GM12878 (cell line): ENCODE data around the gene MUC12. TPM values are rescaled to one million over a fixed set of nuclear protein-coding genes. Genes with fewer than 3 reads are reported as not detected.
"Not testable (repeated sequence)": the region's sequence is repeated elsewhere in the genome, so short reads cannot be mapped to it uniquely, and the experiment has no call there.

Source experiments
- ATAC-seq: fragments of 200-7000 bp; cut with Tn5 transposase; 3 replicates; pipeline ENCODE4 v1.9.1; 2020; ENCODE audit warnings: mild to moderate bottlenecking, moderate library complexity
- BruUV-seq: library from RNA; stranded (reverse); fragments of 400-500 nt; replicated peaks from 2 replicates; lab custom pipeline; 2021; lab: Mats Ljungman, UMichigan
- CTCF ChIA-PET: fragments of 300-600 bp; sonication (Branson Sonifier 250); formaldehyde crosslinking; extraction: SDS; loops from one replicate; lab custom pipeline; 2021; ENCODE audit warnings: inconsistent platforms; lab: Yijun Ruan, JAX
- POLR2A ChIA-PET: fragments of 350-600 bp; formaldehyde crosslinking; extraction: SDS; loops from one replicate; lab custom pipeline; 2021; ENCODE audit warnings: inconsistent platforms; lab: Charles Lee
- RAD21 ChIA-PET: fragments of 300-600 bp; sonication (Branson Sonifier 250); formaldehyde crosslinking; loops from one replicate; lab custom pipeline; 2023; ENCODE audit warnings: antibody characterized with exemption; ENCODE audit not compliant: unreplicated experiment; lab: Charles Lee
- SMC1A ChIA-PET: fragments of 300-600 bp; sonication (Branson Sonifier 250); formaldehyde crosslinking; loops from one replicate; lab custom pipeline; 2023; ENCODE audit not compliant: unreplicated experiment, uncharacterized antibody; lab: Charles Lee
- DNase-seq: peaks from one replicate; pipeline ENCODE4 v3.0.0-alpha.2; 2011; ENCODE audit warnings: low read depth, low spot score
- FAIRE-seq: peaks from 3 replicates; lab custom pipeline; 2011; peaks lifted over from hg19 to GRCh38; lab: Jason Lieb, UNC
- H2AFZ ChIP-seq: 2 replicates; pipeline ENCODE4 v1.6.0; 2011; ENCODE audit warnings: low read depth, low read length, control low read depth; ENCODE audit not compliant: control insufficient read depth
- H3K27ac ChIP-seq: 2 replicates; pipeline ENCODE4 v1.5.1; 2011; ENCODE audit warnings: control low read depth; ENCODE audit not compliant: control insufficient read depth, insufficient read depth
- H3K27me3 ChIP-seq, 2 experiments: replicated peaks in 1 of 2; 2 replicates each; pipeline versions ENCODE4 v1.6.0 to v1.6.1; 2011; ENCODE audit warnings: low read length in 1 of 2; ENCODE audit not compliant: control insufficient read depth in 2 of 2, insufficient read depth in 2 of 2
- H3K36me3 ChIP-seq, 2 experiments: 2 replicates each; pipeline ENCODE4 v1.5.1; 2011; ENCODE audit warnings: low read length in 1 of 2; ENCODE audit not compliant: control insufficient read depth in 2 of 2, insufficient read depth in 2 of 2
- H3K4me1 ChIP-seq: 2 replicates; pipeline ENCODE4 v1.6.1; 2011; ENCODE audit warnings: mild to moderate bottlenecking, low read length, moderate library complexity, mixed read lengths; ENCODE audit not compliant: control insufficient read depth, insufficient read depth
- H3K4me2 ChIP-seq: 2 replicates; pipeline ENCODE4 v1.6.0; 2011; ENCODE audit warnings: control low read depth; ENCODE audit not compliant: control insufficient read depth, insufficient read depth
- H3K4me3 ChIP-seq: fragments of 200-600 bp; sonication (generic); 2 replicates; pipeline ENCODE4 v1.5.1; 2016
- H3K79me2 ChIP-seq: 2 replicates; pipeline ENCODE4 v1.6.0; 2011; ENCODE audit warnings: low read length; ENCODE audit not compliant: control insufficient read depth, insufficient read depth
- H3K9ac ChIP-seq: 2 replicates; pipeline ENCODE4 v1.8.0; 2011; ENCODE audit warnings: low read length, control low read depth, mixed read lengths; ENCODE audit not compliant: control insufficient read depth, insufficient read depth
- H3K9me3 ChIP-seq: replicated peaks from 3 replicates; pipeline ENCODE4 v1.5.1; 2011; ENCODE audit warnings: mild to moderate bottlenecking, low read length; ENCODE audit not compliant: control insufficient read depth, insufficient read depth
- H4K20me1 ChIP-seq: 2 replicates; pipeline ENCODE4 v1.6.0; 2011; ENCODE audit not compliant: control insufficient read depth, insufficient read depth
- GABPA ChIP-seq: IDR thresholded peaks from 2 replicates; pipeline ENCODE4 v1.6.1; 2014; ENCODE audit warnings: antibody characterized with exemption, low read depth, mild to moderate bottlenecking, inconsistent platforms
- KAT2A ChIP-seq: conservative IDR thresholded peaks from 2 replicates; pipeline ENCODE4 v1.6.1; 2011; ENCODE audit warnings: low read depth, low read length; ENCODE audit not compliant: control insufficient read depth
- KLF5 ChIP-seq: fragments of 450-650 bp; IDR thresholded peaks from 2 replicates; pipeline ENCODE4 v1.6.1; 2014; ENCODE audit warnings: mild to moderate bottlenecking; ENCODE audit not compliant: partially characterized antibody
- PAX8 ChIP-seq: fragments of 450-650 bp; IDR thresholded peaks from 2 replicates; pipeline ENCODE4 v1.6.1; 2017; ENCODE audit warnings: mild to moderate bottlenecking, moderate library complexity
- RUNX3 ChIP-seq: IDR thresholded peaks from 2 replicates; pipeline ENCODE4 v1.6.1; 2012; ENCODE audit warnings: low read length, inconsistent platforms
- TCF3 ChIP-seq: IDR thresholded peaks from 2 replicates; pipeline ENCODE4 v1.6.1; 2012; ENCODE audit warnings: low read depth, mild to moderate bottlenecking, low read length, borderline replicate concordance; ENCODE audit not compliant: insufficient read depth
- YY1 ChIP-seq: IDR thresholded peaks from 2 replicates; pipeline ENCODE4 v1.6.1; 2011; ENCODE audit warnings: low read depth, mild to moderate bottlenecking, low read length
- ZNF384 ChIP-seq: IDR thresholded peaks from 2 replicates; pipeline ENCODE4 v1.6.1; 2012; ENCODE audit warnings: low read depth, mild to moderate bottlenecking, low read length, improper control_type of control experiment, borderline replicate concordance
- WGBS: methylation state at CpG from one replicate; pipeline ENCODE4 v1.1.6; 2016; ENCODE audit warnings: low lambda C conversion rate; ENCODE audit not compliant: insufficient replicate concordance, insufficient coverage; ENCODE audit errors: missing lambda C conversion rate; 5-methylcytosine and 5-hydroxymethylcytosine counted together
- in situ Hi-C: fragments of 300-500 bp; cut with MboI; formaldehyde crosslinking; loops from 9 replicates; pipeline ENCODE4 v1.14.3; 2018; ENCODE audit warnings: mixed read lengths
- intact Hi-C: fragments of 100-400 bp; cut with micrococcal nuclease; formaldehyde crosslinking; loops from one replicate; pipeline ENCODE4 v1.14.2; 2022; ENCODE audit not compliant: unreplicated experiment
- polyA plus RNA-seq, 11 experiments: library from polyadenylated mRNA; depleted of rRNA in 4 of 11; unstranded in 6 of 11; stranded (reverse) in 5 of 11; fragments of >200 nt; fragmentation: Nextera tagmentation in 4 of 11; fragmentation: Illumina TruSeq in 1 of 11; extraction: Ambion mirVana in 4 of 11; extraction: Trizol in 1 of 11; gene quantifications; 1 replicate in 1 of 11; 2 replicates in 10 of 11; pipeline versions ENCODE4 v1.2.1 to v1.2.3, GENCODE V29; 2011 to 2016; ENCODE audit warnings: inconsistent platforms in 2 of 11, missing spikeins in 2 of 11, low read depth in 1 of 11
- total RNA-seq, 4 experiments: library from RNA; depleted of rRNA in 3 of 4; stranded (reverse); fragments of >200 nt in 3 of 4; fragmentation: Illumina TruSeq in 1 of 4; extraction: Trizol in 1 of 4; gene quantifications; 2 replicates each; pipeline versions ENCODE4 v1.2.1 to v1.2.3, GENCODE V29; 2013 to 2021
- TF ChIP-seq, protein P1 (sequence below): fragments of 450-650 bp; IDR thresholded peaks from 2 replicates; pipeline ENCODE4 v1.6.1; 2014; ENCODE audit warnings: mild to moderate bottlenecking

Gene MUC12
- total and polyA plus RNA-seq, 10 of the 15 experiments (the other 5 are each of a cell fraction or from before 2014, with no cell fraction given) = 1.7 to 4.5 (median 2.6) TPM

DNA sequence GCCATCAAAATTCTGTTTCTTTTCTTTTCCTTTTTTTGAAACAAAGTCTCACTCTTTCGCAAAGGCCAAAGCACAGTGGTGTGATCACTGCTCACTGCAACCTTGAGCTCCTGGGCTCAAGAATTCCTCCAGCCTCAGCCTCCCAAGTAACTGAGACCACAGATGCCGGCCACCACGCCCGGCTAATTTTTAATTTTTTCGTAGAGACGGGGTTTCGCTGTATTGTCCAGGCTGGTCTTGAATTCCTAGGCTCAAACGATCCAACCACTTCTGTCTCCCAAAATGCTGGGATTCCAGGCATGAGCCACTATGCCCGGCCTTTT is 90.2 kb downstream of the MUC12 start:
- intact Hi-C loops (loop anchor here (1.0 to 5.0 kb wide), 3 partner anchors 93 to 262 kb away; no protein-coding TSS in a partner anchor), in situ Hi-C loops (loop anchor here (5.0 kb wide), 1 partner anchor 167 kb away; no protein-coding TSS in a partner anchor)
- Histone ChIP-seq H3K9me3 (no peaks in the 10 kb centered on the region), H3K27ac (no peak overlapping the region), H2AFZ (no peak overlapping the region), H3K4me3 (no peak overlapping the region), H3K4me1 (no peaks in the 10 kb centered on the region), H3K4me2 (no peak overlapping the region), H3K9ac (no peak overlapping the region), H3K36me3 (no peaks in the 10 kb centered on the region), H4K20me1 (no peaks in the 10 kb centered on the region), H3K79me2 (no peaks in the 10 kb centered on the region), H3K27me3 (no peaks in the 10 kb centered on the region)
- no peak for ATAC-seq
- WGBS = 15% methylated on average over 9 of the region's 9 CpGs
- no peak for DNase-seq
- CTCF ChIA-PET = interaction anchor here (0.6 to 2.9 kb wide), 14 partner anchors 11 to 315 kb away, joined by 3 to 40 read pairs (median 4); partner anchors contain the start of genes ACHE, SLC12A9 and TRIM56
- BruUV-seq = no TSS peak
- no peak for FAIRE-seq
- RAD21 ChIA-PET = interaction anchor here (2.2 kb wide), 1 partner anchor 158 kb away, joined by 7 read pairs; no protein-coding TSS in a partner anchor
- POLR2A ChIA-PET = interaction anchor here (0.6 to 0.7 kb wide), 2 partner anchors 39 to 81 kb away, joined by 3 to 5 read pairs; no protein-coding TSS in a partner anchor
- SMC1A ChIA-PET = interaction anchor here (1.3 kb wide), 1 partner anchor 172 kb away, joined by 3 read pairs; no protein-coding TSS in a partner anchor
- TF ChIP-seq ZNF384 (no peak), RUNX3 (no peak), YY1 (0 out of 2 replicates have a peak, but pooled peaks have one; percentile 1)
- TF ChIP-seq, protein P1, sequence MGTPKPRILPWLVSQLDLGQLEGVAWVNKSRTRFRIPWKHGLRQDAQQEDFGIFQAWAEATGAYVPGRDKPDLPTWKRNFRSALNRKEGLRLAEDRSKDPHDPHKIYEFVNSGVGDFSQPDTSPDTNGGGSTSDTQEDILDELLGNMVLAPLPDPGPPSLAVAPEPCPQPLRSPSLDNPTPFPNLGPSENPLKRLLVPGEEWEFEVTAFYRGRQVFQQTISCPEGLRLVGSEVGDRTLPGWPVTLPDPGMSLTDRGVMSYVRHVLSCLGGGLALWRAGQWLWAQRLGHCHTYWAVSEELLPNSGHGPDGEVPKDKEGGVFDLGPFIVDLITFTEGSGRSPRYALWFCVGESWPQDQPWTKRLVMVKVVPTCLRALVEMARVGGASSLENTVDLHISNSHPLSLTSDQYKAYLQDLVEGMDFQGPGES = no peak

DNA sequence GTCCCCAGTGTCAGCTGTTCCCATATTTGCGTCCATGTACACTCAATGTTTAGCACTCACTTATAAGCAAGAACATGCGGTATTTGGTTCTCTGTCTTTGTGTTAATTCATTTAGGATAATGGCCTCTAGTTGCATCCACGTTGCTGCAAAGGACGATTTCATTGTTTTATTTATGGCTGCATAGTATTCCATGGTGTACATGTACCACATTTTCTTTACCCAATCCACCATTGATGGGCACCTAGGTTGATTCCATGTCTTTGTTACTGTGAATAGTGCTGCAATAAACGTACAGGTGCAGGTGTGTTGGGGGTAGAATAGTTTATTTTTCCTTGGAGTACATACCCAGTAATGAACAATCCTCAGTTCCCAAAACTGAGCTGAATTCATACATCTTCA is 91.6 kb downstream of the MUC12 start:
- ChIA-PET CTCF (interaction anchor here (0.6 to 0.7 kb wide), 2 partner anchors 114 to 501 kb away, joined by 3 read pairs; no protein-coding TSS in a partner anchor), POLR2A (interaction anchor here (0.7 kb wide), 1 partner anchor 606 kb away, joined by 6 read pairs; no protein-coding TSS in a partner anchor), SMC1A (no interaction called here), RAD21 (no interaction called here)
- Histone ChIP-seq H3K9ac (no peak overlapping the region), H3K27ac (no peak overlapping the region), H3K27me3 (no peaks in the 10 kb centered on the region), H3K4me2 (no peak overlapping the region), H3K79me2 (no peaks in the 10 kb centered on the region), H3K9me3 (no peaks in the 10 kb centered on the region), H2AFZ (no peak overlapping the region), H3K36me3 (no peaks in the 10 kb centered on the region), H3K4me3 (no peak overlapping the region), H3K4me1 (no peaks in the 10 kb centered on the region), H4K20me1 (no peaks in the 10 kb centered on the region)
- in situ Hi-C loops = no loop called here
- WGBS = 32% methylated on average over 5 of the region's 5 CpGs
- ATAC-seq (no peak), FAIRE-seq (no peak), DNase-seq (no peak)
- BruUV-seq = no TSS peak
- no peak for TF ChIP-seq KAT2A
- TF ChIP-seq GABPA = no peak
- no peak for TF ChIP-seq KLF5
- no peak for TF ChIP-seq PAX8
- TF ChIP-seq TCF3 = no peak
- intact Hi-C loops = no loop called here

DNA sequence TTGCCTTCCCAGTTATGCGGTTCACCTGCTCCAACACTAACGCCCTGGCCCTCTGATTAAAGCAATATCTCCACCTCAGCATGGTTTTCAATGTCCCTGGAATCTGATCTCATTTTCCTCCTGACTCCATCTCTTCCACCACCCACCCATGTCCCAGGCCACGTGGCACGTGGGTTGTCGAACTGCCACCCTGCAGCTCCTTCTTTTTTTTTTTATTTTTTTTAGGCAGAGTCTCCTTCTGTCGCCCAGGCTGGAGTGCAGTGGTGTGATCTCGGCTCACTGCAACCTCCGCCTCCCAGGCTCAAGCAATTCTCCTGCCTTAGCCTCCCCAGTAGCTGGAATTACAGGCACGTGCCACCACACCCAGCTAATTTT is 94.8 kb downstream of the MUC12 start:
- BruUV-seq, DNase-seq, H3K79me2 ChIP-seq, H3K36me3 ChIP-seq, H3K9me3 ChIP-seq, CTCF ChIA-PET, POLR2A ChIA-PET, H3K27ac ChIP-seq, H2AFZ ChIP-seq, H3K4me3 ChIP-seq, intact Hi-C loops, H3K9ac ChIP-seq, SMC1A ChIA-PET, FAIRE-seq, ATAC-seq, H3K4me1 ChIP-seq, H3K27me3 ChIP-seq, RAD21 ChIA-PET, H3K4me2 ChIP-seq, H4K20me1 ChIP-seq, in situ Hi-C loops: not testable (repeated sequence)
- 25% methylated on average over 9 of the region's 9 CpGs for WGBS
